HEK293T (cell line): ENCODE results near the gene ZNF709.

Source experiments
- BHLHE40 ChIP-seq: fragments of 450-650 bp; IDR thresholded peaks from 2 replicates; pipeline ENCODE4 v1.6.1; 2016; ENCODE audit warnings: mild to moderate bottlenecking, moderate library complexity, borderline replicate concordance
- CTBP1 ChIP-seq: fragments of 450-650 bp; IDR thresholded peaks from 2 replicates; pipeline ENCODE4 v1.6.1; 2016; ENCODE audit warnings: borderline replicate concordance
- ELF4 ChIP-seq: fragments of 450-650 bp; IDR thresholded peaks from 2 replicates; pipeline ENCODE4 v1.6.1; 2017; ENCODE audit warnings: antibody characterized with exemption
- FOXA1 ChIP-seq: fragments of 450-650 bp; IDR thresholded peaks from 2 replicates; pipeline ENCODE4 v1.6.1; 2016; ENCODE audit warnings: mild to moderate bottlenecking
- FOXK2 ChIP-seq: fragments of 450-650 bp; IDR thresholded peaks from 2 replicates; pipeline ENCODE4 v1.6.1; 2016; ENCODE audit warnings: mild to moderate bottlenecking
- HDGF ChIP-seq: fragments of 450-650 bp; IDR thresholded peaks from 2 replicates; pipeline ENCODE4 v1.6.1; 2017; ENCODE audit warnings: antibody characterized with exemption, borderline replicate concordance
- L3MBTL2 ChIP-seq: fragments of 450-650 bp; conservative IDR thresholded peaks from 2 replicates; pipeline ENCODE4 v1.6.1; 2016; ENCODE audit warnings: mild to moderate bottlenecking
- LEF1 ChIP-seq: fragments of 450-650 bp; IDR thresholded peaks from 2 replicates; pipeline ENCODE4 v1.6.1; 2017; ENCODE audit warnings: mild to moderate bottlenecking, borderline replicate concordance
- NFRKB ChIP-seq: fragments of 450-650 bp; IDR thresholded peaks from 2 replicates; pipeline ENCODE4 v1.6.1; 2016; ENCODE audit warnings: mild to moderate bottlenecking, moderate library complexity
- SP1 ChIP-seq: fragments of 450-650 bp; IDR thresholded peaks from 2 replicates; pipeline ENCODE4 v1.6.1; 2017
- SUZ12 ChIP-seq: fragments of 450-650 bp; IDR thresholded peaks from 2 replicates; pipeline ENCODE4 v1.6.1; 2016; ENCODE audit warnings: mild to moderate bottlenecking
- TARDBP ChIP-seq: fragments of 450-650 bp; IDR thresholded peaks from 2 replicates; pipeline ENCODE4 v1.6.1; 2016
- ZNF384 ChIP-seq: fragments of 450-650 bp; IDR thresholded peaks from 2 replicates; pipeline ENCODE4 v1.6.1; 2016
- TF ChIP-seq, protein P1 (sequence below): fragments of 450-650 bp; IDR thresholded peaks from 2 replicates; pipeline ENCODE4 v1.6.1; 2016

DNA sequence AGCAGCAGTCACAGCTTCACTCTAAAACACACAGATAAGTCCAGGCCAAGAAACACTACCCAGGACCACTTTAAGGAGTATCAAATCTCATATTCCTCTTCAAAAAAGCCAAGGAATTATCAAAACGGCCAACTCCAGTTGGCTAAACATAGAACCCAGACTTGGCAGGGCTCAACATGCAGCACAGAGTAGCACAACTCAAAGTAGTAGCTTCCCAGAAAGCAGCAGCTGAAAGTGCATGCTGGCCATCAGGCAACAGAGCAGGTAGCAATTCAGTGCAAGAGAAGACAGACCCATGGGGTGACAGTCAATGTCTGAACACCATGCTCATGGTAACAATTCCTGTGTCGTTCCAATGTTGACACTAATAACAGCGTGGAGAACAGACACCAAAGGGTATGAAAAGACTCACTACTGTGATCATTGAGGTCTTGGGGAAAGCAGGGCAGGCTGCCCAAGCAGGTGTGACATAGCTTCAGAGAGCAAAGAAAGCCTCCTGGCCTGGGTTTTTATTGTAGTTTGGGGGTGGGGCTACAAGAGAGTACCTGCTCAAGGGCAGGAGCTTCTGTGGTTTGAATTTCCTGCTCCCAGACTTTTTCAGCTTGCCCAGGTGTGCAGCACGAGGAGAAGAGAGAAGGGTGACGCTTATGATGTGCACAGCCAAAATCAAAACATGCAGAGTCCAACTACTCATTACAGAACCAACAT, 6.2 kb downstream of the ZNF709 start:
- TF ChIP-seq FOXA1, result no peak
- TF ChIP-seq SP1, result no peak
- no peak for TF ChIP-seq ELF4
- no peak for TF ChIP-seq FOXK2
- TF ChIP-seq HDGF, result no peak
- TF ChIP-seq CTBP1, result no peak
- TF ChIP-seq, protein P1, sequence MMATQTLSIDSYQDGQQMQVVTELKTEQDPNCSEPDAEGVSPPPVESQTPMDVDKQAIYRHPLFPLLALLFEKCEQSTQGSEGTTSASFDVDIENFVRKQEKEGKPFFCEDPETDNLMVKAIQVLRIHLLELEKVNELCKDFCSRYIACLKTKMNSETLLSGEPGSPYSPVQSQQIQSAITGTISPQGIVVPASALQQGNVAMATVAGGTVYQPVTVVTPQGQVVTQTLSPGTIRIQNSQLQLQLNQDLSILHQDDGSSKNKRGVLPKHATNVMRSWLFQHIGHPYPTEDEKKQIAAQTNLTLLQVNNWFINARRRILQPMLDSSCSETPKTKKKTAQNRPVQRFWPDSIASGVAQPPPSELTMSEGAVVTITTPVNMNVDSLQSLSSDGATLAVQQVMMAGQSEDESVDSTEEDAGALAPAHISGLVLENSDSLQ, result no peak
- TF ChIP-seq L3MBTL2, result no peak
- TF ChIP-seq BHLHE40, result no peak
- no peak for TF ChIP-seq NFRKB
- TF ChIP-seq TARDBP, result no peak
- TF ChIP-seq SUZ12, result no peak
- no peak for TF ChIP-seq ZNF384
- no peak for TF ChIP-seq LEF1
